ENCODE measurements around the gene CPLX1.
"Not testable (repeated sequence)": the region's sequence is repeated elsewhere in the genome, so short reads cannot be mapped to it uniquely, and the experiment has no call there.

Gene CPLX1

GRCh38 chr4:785332-786073 is 40.4 kb downstream of the CPLX1 start:
- peak; percentile 37 for DNase-seq

GRCh38 chr4:784401-785331 is 41.3 kb downstream of the CPLX1 start:
- H3K27me3 Mint-ChIP-seq (ENCODE audit: low read depth, poor library complexity), result peaks cover 72% of the 10 kb centered on the region
- peaks cover 11% of the 10 kb centered on the region for H3K36me3 Mint-ChIP-seq (ENCODE audit: low read depth)
- no peak overlapping the region for H3K27ac Mint-ChIP-seq
- peaks cover 52% of the 10 kb centered on the region for H3K4me1 Mint-ChIP-seq
- peak overlapping the region; percentile 73 for H3K4me3 Mint-ChIP-seq
- TF ChIP-seq CTCF (IDR thresholded peaks at IDR 0.05), result no peak
- no peaks in the 10 kb centered on the region for H3K9me3 Mint-ChIP-seq
- no peak for DNase-seq

More at GRCh38 chr4:785332-786073, 40.4 kb downstream of the CPLX1 start:
- H3K36me3 Mint-ChIP-seq (ENCODE audit: low read depth), result peaks cover 3% of the 10 kb centered on the region
- TF ChIP-seq CTCF (IDR thresholded peaks at IDR 0.05), result no peak
- peaks cover 44% of the 10 kb centered on the region for H3K4me1 Mint-ChIP-seq
- peak overlapping the region; percentile 73 for H3K4me3 Mint-ChIP-seq
- no peak overlapping the region for H3K27ac Mint-ChIP-seq
- peaks cover 77% of the 10 kb centered on the region for H3K27me3 Mint-ChIP-seq (ENCODE audit: low read depth, poor library complexity)
- H3K9me3 Mint-ChIP-seq, result no peaks in the 10 kb centered on the region

GRCh38 chr4:781493-782216 is 44.3 kb downstream of the CPLX1 start:
- peak overlapping the region; percentile 86 for H3K4me3 Mint-ChIP-seq
- H3K27ac Mint-ChIP-seq, result peak overlapping the region; percentile 98
- TF ChIP-seq CTCF (IDR thresholded peaks at IDR 0.05), result no peak
- H3K27me3 Mint-ChIP-seq (ENCODE audit: low read depth, poor library complexity), result peaks cover 47% of the 10 kb centered on the region
- peaks cover 41% of the 10 kb centered on the region for H3K36me3 Mint-ChIP-seq (ENCODE audit: low read depth)
- H3K9me3 Mint-ChIP-seq, result peaks cover 13% of the 10 kb centered on the region
- DNase-seq, result peak; percentile 99
- H3K4me1 Mint-ChIP-seq, result peaks cover 70% of the 10 kb centered on the region

- Mint-ChIP-seq H3K27ac (peak overlapping the region; percentile 98), H3K4me1 (peaks cover 72% of the 10 kb centered on the region), H3K27me3 (ENCODE audit: low read depth, poor library complexity) (peaks cover 40% of the 10 kb centered on the region), H3K36me3 (ENCODE audit: low read depth) (peaks cover 48% of the 10 kb centered on the region), H3K4me3 (peak overlapping the region; percentile 86), H3K9me3 (peaks cover 15% of the 10 kb centered on the region)
- TF ChIP-seq CTCF (IDR thresholded peaks at IDR 0.05), result no peak
- no peak for DNase-seq
Measured at GRCh38 chr4:780716-781492, 45.0 kb downstream of the CPLX1 start.

GRCh38 chr4:780255-780654 is 45.7 kb downstream of the CPLX1 start:
- DNase-seq, result not testable (repeated sequence)
- H3K4me3 Mint-ChIP-seq, result peak overlapping the region; percentile 86
- peaks cover 34% of the 10 kb centered on the region for H3K27me3 Mint-ChIP-seq (ENCODE audit: low read depth, poor library complexity)
- peaks cover 55% of the 10 kb centered on the region for H3K36me3 Mint-ChIP-seq (ENCODE audit: low read depth)
- H3K27ac Mint-ChIP-seq, result peak overlapping the region; percentile 92
- H3K4me1 Mint-ChIP-seq, result peaks cover 68% of the 10 kb centered on the region
- peaks cover 17% of the 10 kb centered on the region for H3K9me3 Mint-ChIP-seq
